IPS-NIHi7 (cell line): ENCODE results near the gene IRF2BPL.

Experiments
- DNase-seq: peaks from one replicate; pipeline ENCODE4 v3.0.0; 2012; ENCODE audit warnings: mixed read lengths; ENCODE audit errors: extremely low spot score

IRF2BPL gene

GRCh38 chr14:76986231-76986565 lies 42.3 kb downstream of the IRF2BPL start:
- DNase-seq, result no peak

GRCh38 chr14:76985540-76986230 lies 42.8 kb downstream of the IRF2BPL start:
- DNase-seq, result no peak

- no peak for DNase-seq
Measured at GRCh38 chr14:76984787-76985375, 43.6 kb downstream of the IRF2BPL start.

- DNase-seq, result no peak
Measured at GRCh38 chr14:76984297-76984696, 44.2 kb downstream of the IRF2BPL start.

GRCh38 chr14:76981670-76982069 lies 46.8 kb downstream of the IRF2BPL start:
- DNase-seq, result no peak

GRCh38 chr14:76977793-76978720 lies 50.5 kb downstream of the IRF2BPL start:
- peak; percentile 56 for DNase-seq

- DNase-seq, result no peak
Measured at GRCh38 chr14:76976240-76977005, 52.1 kb downstream of the IRF2BPL start.

- no peak for DNase-seq
Measured at GRCh38 chr14:76975812-76976211, 52.7 kb downstream of the IRF2BPL start.

GRCh38 chr14:76975051-76975450 lies 53.5 kb downstream of the IRF2BPL start:
- no peak for DNase-seq
